HepG2 (cell line): ENCODE data around the gene HTR6. TPM values are rescaled to one million over a fixed set of nuclear protein-coding genes. Genes with fewer than 3 reads are reported as not detected.

ENCODE experiments used
- ATAC-seq: fragments of 200-7000 bp; cut with Tn5 transposase; 3 replicates; pipeline ENCODE4 v1.9.1; 2020; ENCODE audit warnings: mild to moderate bottlenecking, moderate library complexity
- BruUV-seq: library from RNA; stranded (reverse); fragments of 400-500 nt; replicated peaks from 2 replicates; lab custom pipeline; 2021; lab: Mats Ljungman, UMichigan
- CTCF ChIA-PET: fragments of 300-600 bp; formaldehyde crosslinking; extraction: SDS; loops from one replicate; lab custom pipeline; 2021; ENCODE audit warnings: low total read pairs, inconsistent platforms, low intra/inter-chr PET ratio; lab: Yijun Ruan, JAX
- POLR2A ChIA-PET: fragments of 350-600 bp; sonication (Branson Sonifier 250); formaldehyde crosslinking; loops from one replicate; lab custom pipeline; 2020; ENCODE audit warnings: antibody characterized with exemption, inconsistent platforms; lab: Yijun Ruan, JAX
- DNase-seq: peaks from one replicate; pipeline ENCODE4 v3.0.0-alpha.2; 2015; ENCODE audit warnings: low spot score
- FAIRE-seq: peaks from 3 replicates; lab custom pipeline; 2011; peaks lifted over from hg19 to GRCh38; lab: Jason Lieb, UNC
- H2AFZ ChIP-seq: one replicate; pipeline ENCODE4 v1.6.1; 2011; ENCODE audit warnings: low read length, inconsistent platforms
- H3K27ac ChIP-seq: fragments of 300-600 bp; 3 replicates; pipeline ENCODE4 v1.8.0; 2011; ENCODE audit warnings: mixed run types, mild to moderate bottlenecking, mixed read lengths, low read length, inconsistent platforms; ENCODE audit not compliant: insufficient read depth; ENCODE audit errors: extremely low read length
- H3K27me3 ChIP-seq, 2 experiments: fragments of 200-600 bp in 1 of 2; 2 replicates in 1 of 2; 3 replicates in 1 of 2; pipeline versions ENCODE4 v1.6.0 to v1.8.0; 2011; ENCODE audit warnings: low read length in 2 of 2, mild to moderate bottlenecking in 2 of 2, moderate library complexity in 2 of 2, inconsistent platforms in 1 of 2; ENCODE audit not compliant: insufficient read depth in 2 of 2, control insufficient read depth in 1 of 2
- H3K36me3 ChIP-seq, 2 experiments: fragments of 200-600 bp in 1 of 2; replicated peaks in 1 of 2; 2 replicates in 1 of 2; 3 replicates in 1 of 2; pipeline versions ENCODE4 v1.5.1 to v1.8.0; 2011; ENCODE audit warnings: low read length in 2 of 2, inconsistent platforms in 1 of 2; ENCODE audit not compliant: insufficient read depth in 2 of 2, control insufficient read depth in 1 of 2
- H3K4me1 ChIP-seq: 2 replicates; pipeline ENCODE4 v1.5.1; 2012; ENCODE audit warnings: low read length, inconsistent platforms; ENCODE audit not compliant: insufficient read depth
- H3K4me2 ChIP-seq: 2 replicates; pipeline ENCODE4 v1.6.0; 2011; ENCODE audit warnings: low read depth, low read length, inconsistent platforms
- H3K4me3 ChIP-seq, 3 experiments: fragments of 200-600 bp in 1 of 3; sonication (generic), shearing (Covaris generic) in 1 of 3; replicated peaks in 1 of 3; 2 replicates each; pipeline ENCODE4 v1.5.1; 2011 to 2016; ENCODE audit warnings: low read length in 3 of 3, inconsistent platforms in 2 of 3, low read depth in 2 of 3, mild to moderate bottlenecking in 2 of 3, control low read depth in 1 of 3, mixed read lengths in 1 of 3; ENCODE audit not compliant: insufficient read depth in 1 of 3
- H3K79me2 ChIP-seq: one replicate; pipeline ENCODE4 v1.6.1; 2011; ENCODE audit warnings: low read length, inconsistent platforms; ENCODE audit not compliant: insufficient read depth
- H3K9ac ChIP-seq: 2 replicates; pipeline ENCODE4 v1.6.0; 2011; ENCODE audit warnings: mild to moderate bottlenecking, low read depth, low read length, inconsistent platforms; ENCODE audit not compliant: insufficient read depth
- H3K9me3 ChIP-seq: 2 replicates; pipeline ENCODE4 v1.5.1; 2012; ENCODE audit warnings: mild to moderate bottlenecking, low read length
- H4K20me1 ChIP-seq: 2 replicates; pipeline ENCODE4 v1.6.0; 2011; ENCODE audit warnings: inconsistent platforms, mild to moderate bottlenecking, low read length, moderate library complexity; ENCODE audit not compliant: insufficient read depth
- ARHGAP35 ChIP-seq: sonication (generic); formaldehyde crosslinking; IDR thresholded peaks from 2 replicates; pipeline ENCODE4 v1.9.0; 2022; ENCODE audit warnings: mild to moderate bottlenecking, inconsistent platforms, moderate library complexity, missing genetic modification reagents, borderline replicate concordance
- ATAD3A ChIP-seq: sonication (generic); formaldehyde crosslinking; IDR thresholded peaks from 2 replicates; pipeline ENCODE4 v1.4.0; 2020; ENCODE audit warnings: missing genetic modification reagents
- ELF3 ChIP-seq: IDR thresholded peaks from 2 replicates; pipeline ENCODE4 v1.6.1; 2016; ENCODE audit warnings: missing genetic modification reagents, missing compliant biosample characterization
- FLYWCH1 ChIP-seq: sonication (generic); formaldehyde crosslinking; IDR thresholded peaks from 2 replicates; pipeline ENCODE4 v1.8.1; 2023; ENCODE audit warnings: mild to moderate bottlenecking, missing genetic modification reagents
- HHEX ChIP-seq: IDR thresholded peaks from 2 replicates; pipeline ENCODE4 v1.6.1; 2016; ENCODE audit warnings: control low read depth
- MBNL3 ChIP-seq: fragments of 250-450 bp; sonication (Bioruptor Pico); conservative IDR thresholded peaks from 2 replicates; pipeline ENCODE4 v1.8.0; 2022; ENCODE audit warnings: mild to moderate bottlenecking, inconsistent platforms
- MZF1 ChIP-seq: sonication (generic); formaldehyde crosslinking; IDR thresholded peaks from 2 replicates; pipeline ENCODE4 v1.8.1; 2023; ENCODE audit warnings: mild to moderate bottlenecking, missing genetic modification reagents, borderline replicate concordance
- POLR2A ChIP-seq, 2 experiments: IDR thresholded peaks; 2 replicates each; pipeline ENCODE4 v1.6.1; 2011; ENCODE audit warnings: low read depth in 2 of 2, low read length in 2 of 2, mild to moderate bottlenecking in 1 of 2, moderate library complexity in 1 of 2; ENCODE audit not compliant: insufficient read depth in 1 of 2
- RARG ChIP-seq: sonication (generic); formaldehyde crosslinking; IDR thresholded peaks from 2 replicates; pipeline ENCODE4 v1.4.0; 2020; ENCODE audit warnings: low read depth, mild to moderate bottlenecking, missing genetic modification reagents
- RFX1 ChIP-seq: fragments of 450-650 bp; IDR thresholded peaks from 2 replicates; pipeline ENCODE4 v1.6.1; 2017
- SOX6 ChIP-seq, 2 experiments: fragments of 450-650 bp in 1 of 2; sonication (generic) in 1 of 2; formaldehyde crosslinking in 1 of 2; IDR thresholded peaks; 2 replicates each; pipeline versions ENCODE4 v1.4.0 to v1.6.1; 2017 to 2020; ENCODE audit warnings: antibody characterized with exemption in 1 of 2, mild to moderate bottlenecking in 1 of 2, missing genetic modification reagents in 1 of 2
- TP53 ChIP-seq: sonication (generic); formaldehyde crosslinking; conservative IDR thresholded peaks from 2 replicates; pipeline ENCODE4 v1.4.0; 2020; ENCODE audit warnings: missing genetic modification reagents
- ZBTB37 ChIP-seq: sonication (generic); formaldehyde crosslinking; IDR thresholded peaks from 2 replicates; pipeline ENCODE4 v1.4.0; 2020; ENCODE audit warnings: mild to moderate bottlenecking, missing genetic modification reagents
- ZNF235 ChIP-seq: sonication (generic); formaldehyde crosslinking; IDR thresholded peaks from 2 replicates; pipeline ENCODE4 v1.8.1; 2023; ENCODE audit warnings: mild to moderate bottlenecking, missing genetic modification reagents, borderline replicate concordance
- ZNF446 ChIP-seq: sonication (generic); formaldehyde crosslinking; IDR thresholded peaks from 2 replicates; pipeline ENCODE4 v1.5.0; 2020; ENCODE audit warnings: mild to moderate bottlenecking, missing genetic modification reagents
- ZNF724P ChIP-seq: sonication (generic); formaldehyde crosslinking; IDR thresholded peaks from 2 replicates; pipeline ENCODE4 v1.8.0; 2022; ENCODE audit warnings: missing genetic modification reagents, borderline replicate concordance
- ZNF768 ChIP-seq: sonication (generic); formaldehyde crosslinking; IDR thresholded peaks from 2 replicates; pipeline ENCODE4 v1.4.0; 2020; ENCODE audit warnings: missing genetic modification reagents
- ZNF788 ChIP-seq: sonication (generic); formaldehyde crosslinking; IDR thresholded peaks from 2 replicates; pipeline ENCODE4 v1.5.0; 2020; ENCODE audit warnings: mild to moderate bottlenecking, missing genetic modification reagents, borderline replicate concordance
- WGBS: methylation state at CpG from one replicate; pipeline ENCODE4 v1.1.6; 2017; ENCODE audit warnings: low lambda C conversion rate; 5-methylcytosine and 5-hydroxymethylcytosine counted together
- in situ Hi-C: cut with HindIII; loops from 2 replicates; pipeline ENCODE4 v1.10.0; 2017; ENCODE audit warnings: low pct_unique_long_range_greater_than_20kb; ENCODE audit not compliant: extremely low pct_ligation_motif_present
- intact Hi-C: fragments of 100-400 bp; cut with micrococcal nuclease; formaldehyde crosslinking; loops from one replicate; pipeline ENCODE4 v1.10.0; 2022; ENCODE audit not compliant: unreplicated experiment
- polyA plus RNA-seq, 8 experiments: library from polyadenylated mRNA; depleted of rRNA in 3 of 8; stranded (reverse) in 7 of 8; unstranded in 1 of 8; fragments of >200 nt; fragmentation: Illumina TruSeq in 4 of 8; extraction: Trizol in 4 of 8; gene quantifications; 2 replicates each; pipeline versions ENCODE4 v1.2.1 to v1.2.3, GENCODE V29; 2011 to 2016; ENCODE audit warnings: low read depth in 4 of 8, missing spikeins in 1 of 8, mixed read lengths in 1 of 8; ENCODE audit not compliant: insufficient read depth in 1 of 8
- total RNA-seq, 5 experiments: library from RNA; depleted of rRNA; stranded (reverse); fragments of >200 nt; fragmentation: Illumina TruSeq; extraction: Trizol; gene quantifications; 2 replicates each; pipeline ENCODE4 v1.2.3, GENCODE V29; 2016; ENCODE audit warnings: low read depth in 1 of 5
- TF ChIP-seq, protein P1 (sequence below): fragments of 450-650 bp; IDR thresholded peaks from 2 replicates; pipeline ENCODE4 v1.6.1; 2017
- TF ChIP-seq, protein P2 (sequence below): sonication (generic); formaldehyde crosslinking; IDR thresholded peaks from 2 replicates; pipeline ENCODE4 v1.8.0; 2022; ENCODE audit warnings: missing genetic modification reagents, mild to moderate bottlenecking, inconsistent platforms, borderline replicate concordance

The HTR6 gene
- total and polyA plus RNA-seq, 2 of the 13 experiments (the other 11 are each of a cell fraction or from before 2014, with no cell fraction given), result 0.04 TPM; not detected in 1

DNA sequence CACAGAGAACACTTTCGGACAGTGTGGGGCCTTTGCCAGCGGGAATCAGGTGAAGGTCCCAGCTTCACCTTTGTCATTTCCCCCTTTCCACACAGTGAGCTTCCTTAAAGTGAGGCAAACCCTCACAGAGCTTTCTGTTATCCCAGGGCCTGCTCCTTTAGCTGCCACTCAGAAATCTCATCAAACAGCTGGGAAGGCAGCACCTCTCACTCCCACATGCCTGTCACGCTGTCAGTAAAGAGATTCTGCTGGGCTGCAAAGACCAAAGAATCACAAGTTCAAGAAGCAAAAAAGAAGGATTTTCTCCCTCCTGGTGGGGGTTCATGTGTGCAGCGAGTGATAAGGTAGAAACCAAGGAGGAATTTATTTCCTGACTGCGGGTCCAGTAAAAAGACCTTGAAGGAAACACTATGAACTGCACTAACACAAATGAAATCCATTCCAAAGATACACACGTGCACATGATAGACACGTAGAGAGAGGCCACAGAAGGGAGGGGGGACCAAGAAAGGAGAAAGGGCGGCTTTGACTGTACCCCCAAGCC lies 44.0 kb downstream of the HTR6 start:
- H3K27me3 ChIP-seq, result no peaks in the 10 kb centered on the region
- H3K9ac ChIP-seq, result no peak overlapping the region
- DNase-seq (no peak), ATAC-seq (no peak), FAIRE-seq (no peak)
- BruUV-seq, result no TSS peak
- H3K79me2 ChIP-seq, result no peaks in the 10 kb centered on the region
- ChIA-PET POLR2A (no interaction called here), CTCF (no interaction called here)
- H3K27ac ChIP-seq, result no peak overlapping the region
- no peak overlapping the region for H2AFZ ChIP-seq
- in situ Hi-C loops, result no loop called here
- no peak overlapping the region for H3K4me2 ChIP-seq
- no peaks in the 10 kb centered on the region for H3K36me3 ChIP-seq
- TF ChIP-seq ATAD3A (CRISPR knock-in tag) (no peak), RARG (CRISPR knock-in tag) (no peak), SOX6 (IDR thresholded peaks at IDR 0.05) (no peak), SOX6 (CRISPR knock-in tag; IDR thresholded peaks at IDR 0.05) (no peak), MZF1 (CRISPR knock-in tag) (no peak), TP53 (CRISPR knock-in tag) (no peak), ZNF235 (CRISPR knock-in tag) (no peak), POLR2A (IDR thresholded peaks at IDR 0.05; ENCODE audit: insufficient read depth in 1 of 2, low read depth in 2 of 2, low read length in 2 of 2) (no peak), ZNF788 (CRISPR knock-in tag) (no peak), MBNL3 (CRISPR knock-in tag) (no peak), ZNF446 (CRISPR knock-in tag) (no peak), ELF3 (CRISPR knock-in tag) (no peak), RFX1 (no peak), FLYWCH1 (CRISPR knock-in tag) (no peak), ZNF724P (CRISPR knock-in tag) (no peak), ZBTB37 (CRISPR knock-in tag) (no peak), HHEX (CRISPR knock-in tag) (no peak), ARHGAP35 (CRISPR knock-in tag) (no peak), ZNF768 (CRISPR knock-in tag) (no peak)
- TF ChIP-seq, protein P1, sequence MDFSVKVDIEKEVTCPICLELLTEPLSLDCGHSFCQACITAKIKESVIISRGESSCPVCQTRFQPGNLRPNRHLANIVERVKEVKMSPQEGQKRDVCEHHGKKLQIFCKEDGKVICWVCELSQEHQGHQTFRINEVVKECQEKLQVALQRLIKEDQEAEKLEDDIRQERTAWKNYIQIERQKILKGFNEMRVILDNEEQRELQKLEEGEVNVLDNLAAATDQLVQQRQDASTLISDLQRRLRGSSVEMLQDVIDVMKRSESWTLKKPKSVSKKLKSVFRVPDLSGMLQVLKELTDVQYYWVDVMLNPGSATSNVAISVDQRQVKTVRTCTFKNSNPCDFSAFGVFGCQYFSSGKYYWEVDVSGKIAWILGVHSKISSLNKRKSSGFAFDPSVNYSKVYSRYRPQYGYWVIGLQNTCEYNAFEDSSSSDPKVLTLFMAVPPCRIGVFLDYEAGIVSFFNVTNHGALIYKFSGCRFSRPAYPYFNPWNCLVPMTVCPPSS, result no peak
- TF ChIP-seq, protein P2, sequence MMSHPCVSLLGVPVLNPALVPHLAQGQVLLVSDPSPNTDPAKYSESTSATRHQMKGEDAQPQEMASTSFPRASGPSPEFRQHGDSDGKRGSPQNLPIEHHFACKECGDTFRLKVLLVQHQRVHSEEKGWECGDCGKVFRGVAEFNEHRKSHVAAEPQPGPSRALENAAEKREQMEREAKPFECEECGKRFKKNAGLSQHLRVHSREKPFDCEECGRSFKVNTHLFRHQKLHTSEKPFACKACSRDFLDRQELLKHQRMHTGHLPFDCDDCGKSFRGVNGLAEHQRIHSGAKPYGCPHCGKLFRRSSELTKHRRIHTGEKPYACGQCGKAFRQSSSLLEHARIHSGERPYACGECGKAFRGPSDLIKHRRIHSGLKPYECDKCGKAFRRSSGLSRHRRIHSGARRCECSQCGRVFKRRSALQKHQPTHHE, result no peak
- H4K20me1 ChIP-seq, result no peaks in the 10 kb centered on the region
- intact Hi-C loops, result no loop called here
- H3K9me3 ChIP-seq, result no peaks in the 10 kb centered on the region
- 82% methylated on average over 8 of the region's 8 CpGs for WGBS
- peaks cover 9% of the 10 kb centered on the region for H3K4me1 ChIP-seq
- no peak overlapping the region for H3K4me3 ChIP-seq
